Muscle layer of duodenum (tissue), 2 donors: Measurements from ENCODE around the gene MBD3L4.
"Not testable (repeated sequence)": the region's sequence is repeated elsewhere in the genome, so short reads cannot be mapped to it uniquely, and the experiment has no call there.

Experiments used
- H3K27ac ChIP-seq: one replicate; pipeline ENCODE4 v1.7.0; 2013; ENCODE audit warnings: mild to moderate bottlenecking, low read length
- H3K27me3 ChIP-seq: one replicate; pipeline ENCODE4 v1.7.0; 2013; ENCODE audit warnings: low read depth, mild to moderate bottlenecking, control low read depth, low read length
- H3K36me3 ChIP-seq, 2 donors: one replicate each; pipeline ENCODE4 v1.7.0; 2013; ENCODE audit warnings: low read length in 2 of 2, control low read depth in 1 of 2, mild to moderate bottlenecking in 1 of 2; ENCODE audit not compliant: insufficient read depth in 2 of 2, control insufficient read depth in 1 of 2
- H3K4me1 ChIP-seq, 2 donors: one replicate each; pipeline ENCODE4 v1.7.0; 2013; ENCODE audit warnings: low read length in 2 of 2, mild to moderate bottlenecking in 2 of 2, control low read depth in 1 of 2, moderate library complexity in 1 of 2; ENCODE audit not compliant: insufficient read depth in 2 of 2, control insufficient read depth in 1 of 2
- H3K4me3 ChIP-seq, 2 donors: one replicate each; pipeline ENCODE4 v1.7.0; 2013; ENCODE audit warnings: low read length in 2 of 2, low read depth in 1 of 2, mild to moderate bottlenecking in 1 of 2
- H3K9me3 ChIP-seq, 2 donors: one replicate each; pipeline ENCODE4 v1.7.0; 2013; ENCODE audit warnings: low read length in 2 of 2, control low read depth in 1 of 2, mild to moderate bottlenecking in 1 of 2; ENCODE audit not compliant: control insufficient read depth in 1 of 2
- donor health status: healthy.

Gene MBD3L4

DNA sequence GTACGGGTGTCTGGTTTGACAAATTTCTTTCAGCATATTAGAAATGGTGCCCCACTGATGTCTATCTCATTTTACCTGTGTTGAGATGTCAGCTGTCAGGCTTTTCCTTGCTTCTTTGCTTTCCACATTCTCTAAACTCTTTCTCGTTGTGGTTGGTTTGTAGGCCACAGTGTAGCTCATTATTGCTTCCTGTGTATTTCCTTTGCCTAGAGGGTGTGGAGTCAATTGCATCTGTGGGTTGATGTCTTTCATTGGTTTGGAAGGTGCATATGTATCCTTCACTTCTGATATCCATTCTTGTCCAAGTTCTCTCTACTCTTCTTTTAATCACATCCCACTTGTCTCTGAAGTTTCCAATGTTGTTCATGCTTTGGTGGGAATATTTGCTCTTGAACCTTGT is 1.6 kb upstream of the MBD3L4 start:
- H3K4me1 ChIP-seq, H3K27ac ChIP-seq, H3K9me3 ChIP-seq, H3K27me3 ChIP-seq, H3K4me3 ChIP-seq, H3K36me3 ChIP-seq: not testable (repeated sequence)

GRCh38 chr19:7030278-7030677 is 9.7 kb downstream of the MBD3L4 start, which contains the start of gene MBD3L5:
TSS of gene MBD3L5 (plus strand) at chr19:7030578. CDS start at chr19:7030612, 34 bp downstream.
- H3K27ac ChIP-seq, H3K4me3 ChIP-seq, H3K36me3 ChIP-seq, H3K9me3 ChIP-seq, H3K27me3 ChIP-seq, H3K4me1 ChIP-seq: not testable (repeated sequence)

GRCh38 chr19:7028790-7029189 is 11.2 kb downstream of the MBD3L4 start:
- not testable (repeated sequence) for H3K9me3 ChIP-seq, H3K27ac ChIP-seq, H3K27me3 ChIP-seq, H3K4me1 ChIP-seq, H3K36me3 ChIP-seq, H3K4me3 ChIP-seq

GRCh38 chr19:7021331-7021730 is 18.6 kb downstream of the MBD3L4 start, which contains the start of gene MBD3L2B:
TSS of gene MBD3L2B (minus strand) at chr19:7021431. CDS start at chr19:7021397, 34 bp downstream.
- not testable (repeated sequence) for H3K36me3 ChIP-seq, H3K4me3 ChIP-seq, H3K4me1 ChIP-seq, H3K27ac ChIP-seq, H3K27me3 ChIP-seq, H3K9me3 ChIP-seq

DNA sequence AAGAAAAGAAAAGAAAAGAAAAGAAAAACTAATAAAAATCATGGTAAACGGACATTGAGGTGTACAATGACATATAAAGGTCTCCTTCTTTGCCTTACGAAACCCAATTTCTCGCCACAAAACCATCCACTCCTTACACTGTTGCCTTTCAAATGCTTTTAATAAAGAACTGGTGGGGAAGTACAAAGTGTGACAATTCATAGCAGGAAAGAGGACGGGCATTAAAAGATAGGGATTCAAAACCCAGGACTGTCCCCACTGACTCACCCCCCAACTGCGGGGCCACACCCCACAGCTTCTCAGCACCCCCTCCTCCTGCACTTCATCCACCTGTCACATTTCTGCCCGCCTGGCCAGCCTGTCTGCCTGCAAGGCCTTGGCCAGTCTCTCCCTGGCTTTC is 21.2 kb downstream of the MBD3L4 start:
- Histone ChIP-seq H3K36me3 (no peaks in the 10 kb centered on the region), H3K4me3 (no peak overlapping the region), H3K9me3 (no peaks in the 10 kb centered on the region), H3K27me3 (no peaks in the 10 kb centered on the region), H3K4me1 (no peaks in the 10 kb centered on the region), H3K27ac (no peak overlapping the region)

DNA sequence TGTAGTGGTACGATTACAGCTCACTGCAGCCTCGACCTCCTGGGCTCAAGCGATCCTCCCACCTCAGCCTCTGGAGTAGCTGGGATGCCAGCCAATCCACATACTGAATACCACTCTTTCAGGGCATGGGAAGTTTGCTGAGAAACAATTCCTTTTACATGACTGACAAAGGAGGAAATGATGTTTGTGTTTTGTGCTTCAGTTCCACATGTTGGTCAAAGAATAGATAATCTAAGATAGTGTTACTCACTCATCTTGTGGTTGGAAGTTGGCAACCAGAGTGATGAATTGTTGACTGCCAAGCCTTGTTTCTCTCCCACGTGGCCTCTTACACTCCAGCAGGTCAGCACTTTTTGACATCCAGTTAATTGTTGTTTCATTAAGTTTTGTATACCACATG is 26.3 kb downstream of the MBD3L4 start:
- Histone ChIP-seq H3K9me3 (no peaks in the 10 kb centered on the region), H3K36me3 (no peaks in the 10 kb centered on the region), H3K4me1 (no peaks in the 10 kb centered on the region), H3K27ac (no peak overlapping the region), H3K4me3 (no peak overlapping the region), H3K27me3 (no peaks in the 10 kb centered on the region)

GRCh38 chr19:7010722-7011593 is 29.0 kb downstream of the MBD3L4 start:
- Histone ChIP-seq H3K27me3 (no peaks in the 10 kb centered on the region), H3K4me3 (no peak overlapping the region), H3K9me3 (no peaks in the 10 kb centered on the region), H3K36me3 (no peaks in the 10 kb centered on the region), H3K4me1 (no peaks in the 10 kb centered on the region), H3K27ac (no peak overlapping the region)

GRCh38 chr19:7007859-7008258 is 32.1 kb downstream of the MBD3L4 start:
- Histone ChIP-seq H3K4me1 (no peaks in the 10 kb centered on the region), H3K4me3 (no peak overlapping the region), H3K9me3 (no peaks in the 10 kb centered on the region), H3K36me3 (no peaks in the 10 kb centered on the region), H3K27ac (no peak overlapping the region), H3K27me3 (no peaks in the 10 kb centered on the region)

- Histone ChIP-seq H3K27ac (no peak overlapping the region), H3K9me3 (no peaks in the 10 kb centered on the region), H3K4me1 (no peaks in the 10 kb centered on the region), H3K27me3 (no peaks in the 10 kb centered on the region), H3K36me3 (no peaks in the 10 kb centered on the region), H3K4me3 (no peak overlapping the region)
Observed at GRCh38 chr19:7006135-7006704, 33.8 kb downstream of the MBD3L4 start.

DNA sequence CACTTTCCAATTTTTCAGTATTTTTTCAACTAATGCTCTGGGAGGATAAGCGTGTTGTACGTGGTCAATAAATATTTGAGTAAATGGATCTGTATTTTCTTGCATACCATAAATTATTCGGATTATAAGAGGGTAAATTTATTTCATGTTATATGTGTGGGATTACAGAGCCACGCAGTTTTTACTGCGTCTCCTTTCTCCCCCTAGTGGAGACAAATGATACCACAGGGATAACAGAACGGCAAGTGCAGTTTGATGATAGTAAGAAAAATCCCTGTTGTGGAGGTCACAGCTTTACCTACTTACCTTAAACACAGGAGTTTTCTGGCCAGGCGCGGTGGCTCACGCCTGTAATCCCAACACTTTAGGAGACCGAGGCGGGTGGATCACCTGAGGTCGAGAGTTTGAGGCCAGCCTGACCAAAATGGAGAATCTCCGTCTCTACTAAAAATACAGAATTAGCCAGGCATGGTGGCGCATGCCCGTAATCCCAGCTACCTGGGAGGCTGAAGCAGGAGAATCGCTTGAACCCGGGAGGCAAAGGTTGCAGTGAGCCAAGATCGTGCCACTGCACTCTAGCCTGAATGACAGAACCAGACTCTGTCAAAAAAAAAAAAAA is 35.6 kb downstream of the MBD3L4 start:
- no peaks in the 10 kb centered on the region for H3K9me3 ChIP-seq
- no peaks in the 10 kb centered on the region for H3K27me3 ChIP-seq
- H3K27ac ChIP-seq, result no peak overlapping the region
- no peaks in the 10 kb centered on the region for H3K36me3 ChIP-seq
- no peaks in the 10 kb centered on the region for H3K4me1 ChIP-seq
- no peak overlapping the region for H3K4me3 ChIP-seq

- Histone ChIP-seq H3K27me3 (no peaks in the 10 kb centered on the region), H3K4me1 (no peaks in the 10 kb centered on the region), H3K27ac (no peak overlapping the region), H3K9me3 (no peaks in the 10 kb centered on the region), H3K36me3 (no peaks in the 10 kb centered on the region), H3K4me3 (no peak overlapping the region)
Observed at GRCh38 chr19:7000816-7001215, 39.2 kb downstream of the MBD3L4 start.
